Psoas muscle (tissue), 8 donors: ENCODE results near the gene ERCC6L2. TPM values are rescaled to one million over a fixed set of nuclear protein-coding genes. Genes with fewer than 3 reads are reported as not detected.

Experiments
- ATAC-seq, 4 donors: fragments of 200-7000 bp; cut with Tn5 transposase; one replicate each; pipeline ENCODE4 v1.9.1; 2020; ENCODE audit warnings: moderate library complexity in 3 of 4, mild to moderate bottlenecking in 2 of 4
- DNase-seq, 2 donors: peaks; one replicate each; pipeline ENCODE4 v3.0.0-alpha.2; 2020
- H3K27ac ChIP-seq: fragments of 200-600 bp; one replicate; pipeline ENCODE4 v1.8.0; 2022
- H3K27me3 ChIP-seq, 3 donors: fragments of 200-600 bp in 1 of 3; one replicate each; pipeline versions ENCODE4 v1.6.1 to v1.8.0; 2013 to 2022; ENCODE audit warnings: low read length in 2 of 3, mild to moderate bottlenecking in 2 of 3, moderate library complexity in 1 of 3; ENCODE audit not compliant: insufficient read depth in 3 of 3
- H3K36me3 ChIP-seq, 2 donors: fragments of 200-600 bp in 1 of 2; one replicate each; pipeline versions ENCODE4 v1.6.1 to v1.8.0; 2013 to 2022; ENCODE audit warnings: low read depth in 1 of 2, mild to moderate bottlenecking in 1 of 2, moderate library complexity in 1 of 2; ENCODE audit not compliant: insufficient read depth in 1 of 2
- H3K4me1 ChIP-seq: fragments of 200-600 bp; one replicate; pipeline ENCODE4 v1.8.0; 2022
- H3K4me3 ChIP-seq: fragments of 200-600 bp; one replicate; pipeline ENCODE4 v1.8.0; 2022; ENCODE audit warnings: mild to moderate bottlenecking
- H3K9me3 ChIP-seq: fragments of 200-600 bp; one replicate; pipeline ENCODE4 v1.8.0; 2022
- CTCF ChIP-seq: fragments of 200-600 bp; IDR thresholded peaks from one replicate; pipeline ENCODE4 v1.8.0; 2022; ENCODE audit warnings: antibody characterized with exemption
- WGBS, 3 donors: extraction: QIAGEN DNeasy Blood & Tissue Kit; methylation state at CpG; one replicate each; pipeline versions ENCODE4 v1.1.6 to v1.1.7; 2013; 5-methylcytosine and 5-hydroxymethylcytosine counted together
- intact Hi-C, 2 donors: fragments of 100-400 bp; cut with DNase I; formaldehyde crosslinking; loops; one replicate each; pipeline versions ENCODE4 v1.11.0 to v1.14.2; 2022
- polyA plus RNA-seq, 3 donors: library from polyadenylated mRNA; stranded (reverse); fragments of 200-250 nt; gene quantifications; one replicate each; pipeline ENCODE4 v1.2.3, GENCODE V29; 2013
- total RNA-seq, 4 donors: library from RNA; stranded (reverse); fragmentation: NEBNext Ultra II Directional in 2 of 4; extraction: Animal tissue kit (Norgen Biotek cat#: 25700) in 2 of 4; gene quantifications; one replicate each; pipeline versions ENCODE4 v1.2.1 to v1.2.4, GENCODE V29; 2021 to 2023
- donor health status: healthy with polysubstance abuse.
- donor health status: DM: no; HTN: no; CAD: no; lungs with moderate emphysema.
- donor health status: Bipolar disorder and iron deficiency.
- donor health status: healthy.
- donor health status: DM: yes; HTN: yes; CAD: no.
- donor health status: DM: no; HTN: no; CAD: no.
- donor health status: DM: no; HTN: no; CAD: no.
- donor health status: DM: yes; HTN: yes; CAD: no.

Gene ERCC6L2
- total and polyA plus RNA-seq, 7 donors = 6.9 to 27.1 (median 19.8) TPM

GRCh38 chr9:96008502-96009222 lies 133.2 kb downstream of the ERCC6L2 start:
- H3K9me3 ChIP-seq = no peaks in the 10 kb centered on the region
- H3K4me1 ChIP-seq = peaks cover 3% of the 10 kb centered on the region
- intact Hi-C loops = no loop called here
- H3K27ac ChIP-seq = peak overlapping the region; percentile 36
- peak; percentile 84 to 96 (median 90) for ATAC-seq
- no peak overlapping the region for H3K4me3 ChIP-seq
- no peak for TF ChIP-seq CTCF
- peak in 1 of 2 donors; percentile 27 for DNase-seq
- peaks cover 2 to 58% of the 10 kb centered on the region in 2 donors for H3K36me3 ChIP-seq
- no peaks in the 10 kb centered on the region for H3K27me3 ChIP-seq
- 59 to 63% (median 59%) methylated on average over 12 of the region's 12 CpGs for WGBS, 3 donors

GRCh38 chr9:96009223-96009602 lies 133.7 kb downstream of the ERCC6L2 start:
- Histone ChIP-seq H3K27ac (peak overlapping the region; percentile 36), H3K4me1 (peaks cover 3% of the 10 kb centered on the region), H3K4me3 (no peak overlapping the region), H3K27me3 (no peaks in the 10 kb centered on the region), H3K9me3 (no peaks in the 10 kb centered on the region), H3K36me3 (peaks cover 2 to 59% of the 10 kb centered on the region in 2 donors)
- DNase-seq (no peak), ATAC-seq (peak; percentile 36 to 61 (median 44))
- TF ChIP-seq CTCF = no peak
- WGBS, 3 donors = 73 to 78% (median 75%) methylated on average over 2 of the region's 2 CpGs
- intact Hi-C loops = no loop called here

DNA sequence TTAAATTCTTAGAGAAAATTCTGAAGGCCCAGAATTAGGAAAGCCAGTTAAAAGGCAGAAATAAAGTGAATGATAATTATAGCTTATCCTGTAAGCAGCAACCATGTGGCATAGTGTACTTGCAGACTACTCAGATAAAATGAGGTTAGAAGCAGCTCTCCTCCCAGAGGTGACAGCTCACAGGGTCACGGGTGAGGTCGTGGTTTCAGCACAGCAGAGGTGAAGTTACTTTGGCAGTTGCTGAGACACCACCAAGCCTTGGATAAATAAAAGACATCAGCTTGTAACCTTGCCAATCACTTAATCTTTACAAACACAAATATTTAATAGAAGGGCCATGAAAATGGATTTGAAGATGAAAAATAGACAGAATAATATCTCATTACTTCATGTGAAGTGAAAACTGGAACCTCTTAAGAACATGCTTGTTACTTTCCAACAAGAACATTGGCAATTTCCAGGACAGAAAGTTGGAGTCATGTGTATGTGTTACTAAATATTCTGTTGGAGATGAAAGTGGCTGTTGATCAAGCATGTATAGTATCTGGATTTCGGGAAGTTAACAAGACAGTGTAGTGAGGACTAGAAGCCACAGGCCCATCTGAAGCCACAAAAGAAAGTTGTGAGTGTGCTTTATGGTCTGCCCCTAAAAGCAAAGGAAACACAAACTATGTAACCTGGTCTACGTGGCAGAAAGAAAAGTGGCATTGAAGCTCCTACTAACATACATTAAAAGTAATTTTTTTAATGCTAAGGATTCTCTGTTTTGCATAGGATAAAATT lies 134.4 kb downstream of the ERCC6L2 start:
- peaks cover 0 to 4% (median 0%) of the 10 kb centered on the region in 3 donors for H3K27me3 ChIP-seq
- no peak overlapping the region for H3K27ac ChIP-seq
- H3K4me1 ChIP-seq = peaks cover 3% of the 10 kb centered on the region
- intact Hi-C loops = no loop called here
- WGBS, 3 donors = 79 to 86% (median 80%) methylated on average over 4 of the region's 4 CpGs
- DNase-seq (no peak), ATAC-seq (no peak)
- TF ChIP-seq CTCF = no peak
- H3K36me3 ChIP-seq = peaks cover 2 to 59% of the 10 kb centered on the region in 2 donors
- H3K4me3 ChIP-seq = no peak overlapping the region
- no peaks in the 10 kb centered on the region for H3K9me3 ChIP-seq

DNA sequence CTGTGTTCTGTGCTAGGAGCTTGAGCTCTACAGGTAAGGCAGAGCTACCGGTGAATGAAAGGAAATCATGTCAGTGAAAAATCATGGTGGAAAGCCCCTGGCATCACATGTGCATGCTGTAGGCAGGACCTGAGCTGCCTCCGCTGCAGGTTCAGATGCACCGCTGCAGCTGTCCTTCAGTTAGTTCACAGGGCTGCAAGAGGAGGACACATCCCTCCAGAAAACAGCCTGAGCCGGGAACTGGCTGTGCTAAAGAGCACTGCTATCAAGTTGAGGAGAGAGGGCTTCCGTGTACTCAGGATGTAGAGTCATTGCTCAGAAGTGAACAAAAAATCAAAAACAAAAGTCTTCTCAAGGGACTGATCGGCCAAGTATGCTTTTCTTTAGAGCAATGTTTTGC lies 138.6 kb downstream of the ERCC6L2 start:
- WGBS, 3 donors = 92 to 93% (median 93%) methylated on average over 6 of the region's 6 CpGs
- intact Hi-C loops = no loop called here
- DNase-seq = no peak
- no peaks in the 10 kb centered on the region for H3K4me1 ChIP-seq
- no peak overlapping the region for H3K27ac ChIP-seq
- peaks cover 0 to 14% (median 2%) of the 10 kb centered on the region in 3 donors for H3K27me3 ChIP-seq
- ATAC-seq = no peak
- H3K4me3 ChIP-seq = no peak overlapping the region
- no peaks in the 10 kb centered on the region for H3K9me3 ChIP-seq
- no peak for TF ChIP-seq CTCF
- peaks cover 2 to 35% of the 10 kb centered on the region in 2 donors for H3K36me3 ChIP-seq
